GM18502 (cell line): ENCODE measurements around the gene OSBPL1A.
A peak's percentile ranks its signal among the peaks of the same experiment; 100 is the strongest.
"Not testable (repeated sequence)": the region's sequence is repeated elsewhere in the genome, so short reads cannot be mapped to it uniquely, and the experiment has no call there.

Experiments
- ATAC-seq: cut with Tn5 transposase; IDR thresholded peaks from one replicate; pipeline ENCODE4 v1.9.1; 2021; ENCODE audit warnings: mild to moderate bottlenecking; ENCODE audit not compliant: unreplicated experiment, poor library complexity

The OSBPL1A gene

DNA sequence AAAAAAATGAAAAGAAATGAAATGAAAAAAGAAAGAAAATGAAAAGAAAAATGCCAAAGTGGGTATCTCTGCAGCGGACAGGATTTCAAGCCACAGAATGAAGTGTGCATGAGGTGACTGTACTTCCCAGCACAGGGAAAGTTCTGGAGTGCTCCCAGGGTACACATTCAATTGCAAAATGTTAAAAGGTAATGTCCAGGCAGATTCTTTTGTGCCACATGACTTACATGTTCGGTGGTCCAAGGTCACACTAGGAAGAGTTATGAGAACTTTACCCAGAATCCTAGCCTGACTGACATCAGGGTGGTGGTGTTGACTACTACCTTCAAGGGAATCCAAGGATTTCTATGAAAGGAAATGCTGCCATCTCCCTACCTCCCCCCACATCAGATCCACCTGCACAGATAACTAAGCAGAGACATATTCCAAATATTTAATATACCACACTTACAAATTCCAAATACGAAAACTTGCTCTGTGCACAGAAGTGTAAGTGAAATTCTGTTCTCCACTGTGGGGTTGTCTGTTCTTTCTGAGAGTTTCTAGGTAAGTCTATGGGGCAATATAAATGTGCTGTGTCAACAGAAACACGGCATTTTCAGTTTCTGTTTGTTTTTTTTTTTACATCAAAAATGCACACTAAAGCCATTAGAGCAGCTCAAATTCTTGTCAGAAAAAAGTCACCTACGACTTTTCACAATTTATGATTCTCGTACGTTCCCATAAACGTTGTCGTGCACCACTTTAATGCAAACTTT is 202.1 kb downstream of the OSBPL1A start:
- ATAC-seq, result no peak

DNA sequence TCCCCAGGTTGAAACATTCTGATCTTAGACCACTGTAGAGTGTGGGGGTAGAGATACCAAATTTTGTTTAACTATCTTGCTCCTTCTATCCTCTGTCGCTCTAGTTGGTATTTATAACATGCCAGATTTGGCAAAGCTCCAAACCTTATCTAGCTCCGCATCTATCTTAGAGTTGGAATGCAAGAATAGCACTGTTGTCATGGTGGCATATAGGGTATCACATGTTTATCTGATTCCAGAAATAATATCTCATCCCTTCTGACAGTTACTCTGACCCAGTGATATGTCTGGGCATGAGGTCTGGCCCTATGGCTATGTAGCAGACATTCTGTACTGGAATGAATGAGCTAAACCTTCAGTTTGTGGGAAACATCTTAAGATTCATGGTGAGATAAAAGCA is 207.0 kb downstream of the OSBPL1A start:
- ATAC-seq, result no peak

DNA sequence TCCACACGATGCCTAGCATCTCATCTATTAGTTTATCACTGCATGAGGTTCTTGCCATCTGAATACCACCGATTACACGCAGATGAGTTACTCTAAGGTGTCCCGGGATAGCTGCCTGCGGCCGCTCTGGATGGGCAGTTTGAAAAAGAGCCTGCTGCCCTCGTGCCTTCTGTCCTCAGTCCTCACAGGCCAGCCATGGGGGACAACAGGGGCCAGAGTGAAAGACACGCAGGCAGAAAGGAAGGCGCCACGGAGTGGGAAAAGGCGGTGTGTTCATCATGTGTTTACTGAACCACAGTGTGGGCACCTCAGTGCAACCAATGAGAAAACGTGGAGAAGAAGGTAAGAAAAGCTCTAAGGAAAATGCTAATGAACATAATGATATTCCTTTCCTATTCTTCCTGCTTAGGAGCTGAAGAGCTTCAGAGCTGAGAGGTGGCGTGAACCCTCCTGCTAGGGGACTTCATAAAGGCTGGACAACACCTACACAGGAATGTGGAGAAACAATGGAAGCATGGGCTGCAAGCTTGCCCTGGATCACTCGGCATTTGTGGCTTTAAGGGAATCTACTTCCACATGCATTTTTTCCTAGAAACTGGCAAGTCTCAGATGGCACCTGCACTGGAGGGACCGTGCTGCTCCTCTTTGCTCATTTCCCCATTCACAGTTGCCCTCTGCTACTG is 207.8 kb downstream of the OSBPL1A start:
- no peak for ATAC-seq

DNA sequence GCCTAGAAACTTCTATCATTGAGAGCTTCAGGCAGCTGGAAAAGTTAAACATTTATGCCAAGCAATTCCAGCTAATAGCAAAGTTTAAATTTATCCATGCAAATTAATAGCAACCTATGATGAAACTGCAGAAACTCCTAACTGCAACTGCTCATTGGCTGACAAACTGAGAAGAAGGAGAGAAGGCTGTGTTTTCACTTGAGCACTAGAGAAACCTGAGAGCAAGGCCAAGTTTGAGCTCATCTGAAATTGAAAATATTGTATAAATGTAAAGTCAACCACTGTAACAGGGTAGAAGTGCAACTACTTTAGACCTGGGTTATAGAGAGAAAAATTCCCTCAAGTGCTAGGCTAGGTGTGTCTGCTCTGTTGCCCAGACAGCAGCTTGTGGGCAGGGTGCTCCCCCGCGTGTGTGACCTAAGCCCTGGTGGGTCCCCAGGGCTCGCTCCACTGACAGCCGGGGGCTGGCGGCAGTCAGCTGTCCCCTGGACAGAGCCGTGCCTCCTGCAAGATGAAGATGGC is 208.6 kb downstream of the OSBPL1A start:
- ATAC-seq, result peak; percentile 83

DNA sequence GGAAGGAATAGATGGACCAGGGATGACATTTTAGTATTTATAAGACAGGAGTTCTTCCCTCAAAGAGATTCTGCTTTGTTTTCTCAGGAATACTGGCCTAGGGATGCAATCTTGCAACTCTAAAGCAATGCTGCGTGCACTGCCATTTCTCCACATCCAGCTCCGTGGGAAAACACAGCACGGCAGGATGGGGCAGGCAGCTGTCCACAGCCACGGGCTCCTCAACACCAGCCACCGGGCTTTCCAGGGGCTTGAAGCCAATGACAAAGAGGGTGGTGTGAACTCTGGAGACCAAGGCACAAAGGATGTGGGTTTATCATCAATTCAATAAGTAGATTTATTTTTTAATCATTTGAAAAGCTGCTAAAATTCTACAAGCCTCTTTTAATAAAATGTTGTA is 209.5 kb downstream of the OSBPL1A start:
- no peak for ATAC-seq

DNA sequence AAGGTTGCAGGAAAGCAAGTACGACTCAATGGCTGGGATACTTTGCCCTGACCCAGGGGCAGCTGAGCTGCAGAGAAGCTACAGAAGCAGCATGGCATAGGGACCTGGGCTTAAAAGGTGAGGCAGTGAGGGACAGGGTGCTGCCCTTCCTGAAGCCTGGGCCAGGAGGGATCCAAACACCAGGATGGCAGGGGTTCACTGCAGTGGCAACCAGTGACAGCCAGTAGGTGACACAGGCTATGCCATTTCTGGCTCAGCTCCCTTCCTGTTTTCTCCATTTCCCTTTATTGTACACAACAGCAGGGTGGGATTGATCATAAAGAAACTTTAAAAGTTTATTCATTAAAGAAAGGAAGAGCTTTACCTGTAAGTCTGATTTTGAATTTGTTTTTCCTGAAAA is 209.9 kb downstream of the OSBPL1A start:
- no peak for ATAC-seq

DNA sequence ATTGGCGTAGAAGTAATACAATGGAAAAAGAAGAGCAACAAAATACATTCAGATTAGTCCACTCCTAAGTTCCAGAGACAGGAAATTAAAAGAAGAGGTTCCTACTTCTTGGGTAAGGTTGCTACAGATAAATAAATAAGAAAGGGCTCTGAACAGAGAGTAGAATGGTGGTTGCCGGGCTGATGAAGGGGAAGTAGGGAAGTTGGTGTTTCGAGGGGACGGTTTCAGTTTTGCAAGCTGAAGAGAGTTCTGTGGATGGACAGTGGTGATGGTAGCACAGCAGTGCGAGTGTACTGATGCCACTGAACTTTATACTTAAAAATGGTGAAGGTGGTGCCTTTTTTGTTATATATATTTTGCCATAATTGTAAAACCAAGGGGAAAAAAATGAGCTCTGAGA is 210.6 kb downstream of the OSBPL1A start:
- peak; percentile 73 for ATAC-seq

DNA sequence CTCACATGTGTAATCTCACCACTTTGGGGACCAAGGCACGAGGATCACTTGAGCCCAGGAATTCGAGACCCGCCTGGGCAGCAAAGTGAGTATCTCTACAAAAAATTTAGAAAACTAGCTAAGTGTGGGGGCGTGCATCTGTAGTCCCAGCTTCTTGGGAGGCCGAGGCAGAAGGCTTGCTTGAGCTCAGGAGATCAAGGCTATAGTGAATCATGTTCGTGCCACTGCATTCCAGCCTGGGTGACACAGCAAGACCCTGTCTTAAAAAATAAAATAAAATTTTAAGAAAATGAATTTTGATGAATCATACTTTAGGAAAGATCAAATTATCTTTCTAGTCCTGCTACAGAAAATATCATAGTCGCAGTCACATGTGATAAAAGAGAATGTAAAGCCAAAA is 211.8 kb downstream of the OSBPL1A start:
- no peak for ATAC-seq

DNA sequence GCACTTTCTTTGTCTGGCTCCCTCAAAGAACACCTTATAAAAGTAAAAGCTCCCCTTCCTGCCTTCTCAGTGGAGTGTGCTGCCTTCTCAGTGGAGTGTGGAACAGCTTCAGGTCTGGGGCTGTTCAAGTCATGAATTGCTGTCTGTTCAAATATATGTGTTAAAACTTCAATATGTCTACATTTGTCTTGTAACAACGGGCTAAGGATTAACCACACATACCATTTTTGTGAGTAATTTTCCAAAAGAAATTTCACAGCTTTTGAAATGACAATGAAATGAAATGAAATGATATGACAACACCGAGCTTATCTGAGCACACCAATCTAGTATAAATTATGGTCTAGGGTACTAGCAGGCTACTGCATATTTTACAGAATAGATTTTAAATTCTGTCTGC is 215.8 kb downstream of the OSBPL1A start:
- ATAC-seq, result no peak

DNA sequence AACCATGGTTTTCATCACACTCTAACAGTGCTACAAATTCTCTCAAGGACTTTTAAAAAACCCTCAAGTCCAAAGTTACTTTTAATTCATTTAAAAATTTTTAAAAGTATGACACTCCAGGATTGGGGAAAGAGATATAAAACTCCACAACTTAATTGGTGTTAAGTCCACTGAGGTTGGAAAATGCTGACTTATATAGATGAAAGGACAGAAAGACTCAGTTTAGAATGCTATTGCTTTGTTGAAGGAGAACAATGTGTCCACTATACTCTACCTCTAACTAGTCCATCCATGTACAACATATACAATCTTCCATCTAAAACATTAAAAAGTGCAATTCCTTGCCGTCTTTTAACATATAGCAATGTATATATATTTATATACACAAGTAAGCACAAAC is 217.6 kb downstream of the OSBPL1A start:
- ATAC-seq, result no peak

DNA sequence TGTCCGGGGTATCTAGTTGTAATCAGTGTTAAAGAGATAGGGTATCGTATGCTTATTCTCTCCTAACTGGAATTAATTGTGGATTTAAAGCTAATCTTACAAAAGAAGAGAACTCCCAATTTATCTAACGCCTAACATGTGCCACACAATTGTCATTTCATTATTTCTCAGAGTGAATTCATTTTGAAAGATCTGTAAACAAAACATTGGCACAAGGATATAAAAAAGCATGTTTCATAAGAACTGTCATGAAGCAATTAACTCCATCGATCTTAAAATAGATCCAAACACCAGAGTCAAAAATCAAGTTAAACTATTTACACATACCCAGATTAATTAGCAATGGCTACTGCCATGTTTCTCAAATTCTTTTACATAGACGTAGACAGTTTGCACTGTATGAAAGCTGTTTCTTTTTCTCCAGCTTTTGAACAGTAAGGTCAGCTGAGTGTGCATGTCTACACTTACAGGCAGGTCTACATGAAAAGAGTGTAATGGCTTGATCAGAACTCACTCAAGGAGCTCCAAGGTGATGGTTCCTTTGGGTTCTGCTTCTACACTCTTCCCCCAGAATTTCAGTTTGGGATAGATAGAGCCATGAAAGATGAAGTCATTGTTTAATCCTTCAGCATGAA is 220.0 kb downstream of the OSBPL1A start:
- ATAC-seq, result no peak

DNA sequence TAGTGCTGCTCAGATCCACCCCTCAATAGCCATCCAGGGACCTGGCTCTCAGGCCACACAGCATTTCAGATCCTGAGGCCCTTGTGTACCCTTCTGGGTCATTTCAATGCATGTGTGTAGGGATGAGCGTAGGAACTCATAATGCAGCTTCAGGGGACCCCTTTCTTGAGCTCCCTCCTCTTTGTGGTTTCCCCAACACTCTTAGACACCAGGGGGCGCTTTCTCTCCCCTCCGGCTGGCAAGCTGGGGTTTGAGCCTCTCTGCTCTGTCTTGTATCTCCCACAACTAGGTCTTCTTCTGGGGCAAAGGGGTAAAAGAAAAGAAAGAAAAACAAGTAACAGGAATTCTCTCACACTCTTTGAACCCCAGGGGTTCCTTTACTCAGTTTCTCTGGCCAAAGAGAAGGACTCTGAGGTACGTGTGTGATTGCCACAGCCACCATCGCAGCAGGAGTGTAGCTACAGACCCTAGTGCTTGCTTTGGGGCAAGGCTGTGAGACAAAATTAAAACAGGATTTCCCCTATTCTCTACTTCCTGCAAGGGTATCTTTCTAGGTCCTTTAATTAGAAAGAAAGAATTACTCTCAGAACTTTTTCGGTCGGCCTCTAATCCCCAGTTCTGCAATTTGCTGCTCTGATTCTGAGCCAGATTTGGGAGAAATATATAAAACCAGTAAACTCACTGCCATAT is 220.8 kb downstream of the OSBPL1A start:
- ATAC-seq, result peak; percentile 97

DNA sequence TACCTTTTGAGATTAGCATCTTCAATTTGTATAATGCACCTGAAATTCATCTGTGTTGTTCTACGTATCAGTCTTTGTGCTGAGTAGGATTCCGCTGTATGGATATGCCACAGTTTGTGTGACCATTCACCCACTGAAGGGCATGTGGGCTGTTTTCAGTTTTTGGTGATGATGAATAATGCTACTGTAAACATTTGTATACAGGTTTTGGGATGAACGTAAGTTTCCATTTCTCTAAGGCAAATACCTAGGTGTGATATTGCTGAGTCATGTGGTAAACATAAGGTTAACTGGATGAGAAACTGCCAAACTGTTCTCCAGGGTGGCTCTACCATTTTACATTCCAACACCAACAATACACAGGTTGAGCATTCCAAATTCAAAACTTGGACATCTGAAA is 223.6 kb downstream of the OSBPL1A start:
- ATAC-seq, result no peak

DNA sequence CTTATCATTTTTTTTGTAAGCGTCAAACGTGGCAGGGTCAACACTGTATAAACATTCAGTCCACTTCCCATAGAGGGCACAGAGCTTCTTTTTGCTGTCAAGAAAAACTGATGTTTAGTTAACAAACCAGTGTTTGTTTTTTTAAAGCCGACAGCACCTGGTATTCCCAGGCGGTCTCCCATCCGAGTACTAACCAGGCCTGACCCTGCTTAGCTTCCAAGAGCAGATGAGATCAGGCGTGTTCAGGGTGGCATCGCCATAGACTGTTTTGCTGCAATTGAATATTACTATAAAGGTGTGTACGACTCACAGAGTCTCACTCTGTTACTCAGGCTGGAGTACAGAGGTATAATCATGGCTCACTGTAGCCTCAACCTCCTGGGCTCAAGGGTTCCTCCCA is 227.3 kb downstream of the OSBPL1A start:
- ATAC-seq, result no peak

DNA sequence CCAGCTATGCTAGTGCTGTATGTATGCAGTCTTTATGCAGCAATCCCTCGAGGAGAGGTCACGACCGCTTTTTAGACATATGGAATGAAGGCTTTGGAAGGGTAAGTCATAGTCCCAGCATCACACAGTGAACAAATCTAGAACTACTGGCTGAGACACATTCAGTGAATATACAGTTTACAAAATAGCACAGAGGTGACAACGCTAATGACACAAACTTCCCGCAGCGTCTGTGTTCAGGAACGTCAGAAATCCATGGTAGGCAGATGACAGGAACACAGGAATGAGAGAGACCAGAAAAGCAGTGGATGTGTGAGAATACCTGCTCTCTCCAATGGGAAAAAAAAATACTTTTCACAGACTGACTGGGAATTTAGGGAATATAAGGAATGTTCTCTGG is 229.1 kb downstream of the OSBPL1A start:
- ATAC-seq, result no peak

DNA sequence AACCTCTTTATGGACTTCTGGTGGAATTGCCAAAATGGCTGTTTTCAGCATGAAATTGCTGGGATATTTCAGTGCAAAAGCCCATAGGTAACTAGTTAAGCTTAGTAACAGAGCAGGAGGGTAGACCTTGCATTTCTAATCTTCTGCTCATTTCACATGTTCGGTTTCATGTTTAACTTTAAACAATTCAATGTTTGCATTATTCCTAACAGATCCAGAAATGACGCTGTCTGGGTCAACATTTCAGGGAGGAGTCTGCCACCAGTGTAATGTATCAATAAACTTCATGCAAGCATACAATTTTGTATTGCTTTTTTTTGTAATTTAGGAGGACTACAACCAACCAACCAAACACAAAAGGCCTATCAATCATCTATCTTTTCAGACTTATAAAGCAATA is 236.3 kb downstream of the OSBPL1A start:
- no peak for ATAC-seq

DNA sequence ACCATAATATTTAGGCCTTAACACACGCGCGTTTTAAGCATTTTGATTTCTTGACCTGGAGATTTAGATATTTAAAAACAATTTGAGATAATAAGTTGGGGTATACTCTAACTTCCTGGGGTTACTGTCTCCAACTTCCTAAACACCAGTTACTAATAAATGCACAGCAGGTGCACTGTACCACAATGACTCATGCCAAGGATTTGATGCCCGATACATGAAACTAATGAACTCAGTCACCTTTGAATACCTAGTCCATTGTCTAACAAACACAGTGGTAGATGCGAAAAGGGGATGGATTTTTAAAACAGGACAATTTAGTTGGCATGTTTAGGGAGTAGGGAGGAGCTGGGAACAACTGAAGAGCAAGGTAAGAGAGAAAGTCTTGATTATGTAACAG is 237.5 kb downstream of the OSBPL1A start:
- ATAC-seq, result no peak

DNA sequence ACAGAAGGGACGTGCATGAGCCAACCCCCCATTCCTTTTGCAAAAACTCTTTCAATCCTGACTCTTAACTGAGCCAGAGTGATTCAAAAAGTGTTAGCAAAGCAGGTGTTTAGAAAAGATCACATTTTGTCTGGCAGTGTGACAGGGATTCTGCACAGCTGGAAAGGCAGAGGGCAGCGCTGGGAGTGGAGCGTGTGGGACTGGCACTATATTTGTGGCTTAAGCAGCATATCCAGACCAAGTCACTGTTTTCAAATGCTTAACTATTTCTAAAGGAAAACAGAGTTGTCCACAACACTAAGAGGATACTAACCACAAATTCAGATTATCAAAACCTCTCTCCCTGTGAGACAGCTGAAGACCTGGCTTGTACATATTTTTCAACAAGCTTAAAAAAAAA is 239.8 kb downstream of the OSBPL1A start:
- ATAC-seq, result no peak

DNA sequence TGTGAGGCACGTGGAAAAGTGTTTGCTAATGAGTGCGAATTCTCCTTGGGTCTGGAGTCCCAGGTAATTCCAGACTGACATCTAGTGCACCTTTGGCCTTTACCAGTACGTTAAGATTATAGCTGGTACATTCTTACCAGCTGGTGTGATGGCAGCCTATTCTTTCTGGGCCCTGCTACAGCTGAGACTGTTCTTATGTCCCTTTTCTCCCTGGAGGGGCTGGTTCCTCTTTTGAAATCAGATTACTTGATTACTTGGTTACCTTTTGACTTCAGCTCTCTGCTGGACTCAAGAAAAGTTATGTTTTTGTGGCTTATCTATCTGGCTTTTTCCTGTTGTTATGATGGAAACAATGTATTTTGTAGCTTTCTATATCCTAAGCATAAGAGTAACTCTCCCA is 244.2 kb downstream of the OSBPL1A start:
- no peak for ATAC-seq

DNA sequence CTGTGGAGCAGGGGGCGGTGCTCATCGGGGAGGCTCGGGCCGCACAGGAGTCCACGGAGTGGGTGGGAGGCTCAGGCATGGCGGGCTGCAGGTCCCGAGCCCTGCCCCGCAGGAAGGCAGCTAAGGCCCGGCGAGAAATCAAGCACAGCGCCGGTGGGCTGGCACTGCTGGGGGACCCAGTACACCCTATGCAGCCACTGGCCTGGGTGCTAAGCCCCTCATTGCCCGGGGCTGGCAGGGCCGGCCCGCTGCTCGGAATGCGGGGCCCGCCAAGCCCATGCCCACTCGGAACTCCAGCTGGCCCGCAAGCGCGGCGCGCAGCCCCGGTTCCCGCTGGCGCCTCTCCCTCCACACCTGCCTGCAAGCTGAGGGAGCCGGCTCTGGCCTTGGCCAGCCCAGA is 248.0 kb downstream of the OSBPL1A start:
- not testable (repeated sequence) for ATAC-seq

DNA sequence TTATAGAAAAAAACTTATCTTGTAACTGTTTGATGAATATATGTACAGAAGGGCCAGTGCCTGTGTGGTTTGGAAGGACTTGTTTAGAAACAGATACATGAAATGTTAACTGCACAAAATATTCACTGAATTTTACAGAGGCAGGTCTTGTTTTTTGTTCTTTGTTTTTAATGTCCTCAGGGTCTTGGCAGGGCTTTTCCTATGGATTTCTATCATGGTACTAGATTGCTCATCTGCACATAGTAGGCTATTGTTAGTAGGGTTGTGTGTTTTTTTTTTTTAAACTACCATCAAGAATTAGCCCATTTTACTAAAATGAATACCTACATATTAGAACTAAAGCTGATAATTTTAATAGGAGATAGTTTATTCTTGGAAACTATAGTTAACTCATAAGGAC is 255.2 kb downstream of the OSBPL1A start:
- no peak for ATAC-seq
